ENCODE data around the gene MVD.

MVD gene

GRCh38 chr16:88630941-88631340 lies 31.9 kb downstream of the MVD start:
- peaks cover 28% of the 10 kb centered on the region for H4K20me1 ChIP-seq
- peaks cover 45% of the 10 kb centered on the region for H3K36me3 ChIP-seq

GRCh38 chr16:88630433-88630832 lies 32.5 kb downstream of the MVD start:
- Histone ChIP-seq H4K20me1 (peaks cover 23% of the 10 kb centered on the region), H3K27me3 (peaks cover 6% of the 10 kb centered on the region; the same call in 1 of the 2 replicates), H3K9ac (0 out of 2 replicates have a peak overlapping the region, but pooled peaks have one; percentile 43), H3K4me1 (peaks cover 100% of the 10 kb centered on the region), H3K4me3 (no peak overlapping the region), H3K4me2 (peak overlapping the region; percentile 96), H3K27ac (peak overlapping the region; percentile 99), H3K9me3 (no peaks in the 10 kb centered on the region), H3K36me3 (peaks cover 50% of the 10 kb centered on the region)
- TF ChIP-seq Cebpa-rat (IDR thresholded peaks at IDR 0.05), result no peak

More at GRCh38 chr16:88630941-88631340, 31.9 kb downstream of the MVD start:
- TF ChIP-seq Cebpa-rat (IDR thresholded peaks at IDR 0.05), result no peak
- Histone ChIP-seq H3K27me3 (peaks cover 11% of the 10 kb centered on the region), H3K9me3 (no peaks in the 10 kb centered on the region), H3K27ac (peak overlapping the region; percentile 63), H3K9ac (peak overlapping the region; percentile 43; the same call in 1 of the 2 replicates), H3K4me1 (peaks cover 100% of the 10 kb centered on the region), H3K4me2 (peak overlapping the region; percentile 96), H3K4me3 (no peak overlapping the region)

- peaks cover 20% of the 10 kb centered on the region for H4K20me1 ChIP-seq
Observed at GRCh38 chr16:88629835-88630234, 33.1 kb downstream of the MVD start.

GRCh38 chr16:88628512-88628974 lies 34.3 kb downstream of the MVD start:
- H3K36me3 ChIP-seq, result peaks cover 69% of the 10 kb centered on the region
- no peaks in the 10 kb centered on the region for H3K9me3 ChIP-seq
- H4K20me1 ChIP-seq, result peaks cover 25% of the 10 kb centered on the region
- peak overlapping the region; percentile 99 for H3K27ac ChIP-seq
- H3K4me3 ChIP-seq, result peak overlapping the region; percentile 52; the same call in 1 of the 2 replicates
- H3K4me1 ChIP-seq, result peaks cover 98% of the 10 kb centered on the region
- no peaks in the 10 kb centered on the region for H3K27me3 ChIP-seq
- H3K4me2 ChIP-seq, result peak overlapping the region; percentile 96
- peak overlapping the region; percentile 85 for H3K9ac ChIP-seq
- TF ChIP-seq Cebpa-rat (IDR thresholded peaks at IDR 0.05), result no peak

More at GRCh38 chr16:88629835-88630234, 33.1 kb downstream of the MVD start:
- no peaks in the 10 kb centered on the region for H3K27me3 ChIP-seq
- peak overlapping the region; percentile 35; the same call in 1 of the 2 replicates for H3K9ac ChIP-seq
- peaks cover 100% of the 10 kb centered on the region for H3K4me1 ChIP-seq
- TF ChIP-seq Cebpa-rat (IDR thresholded peaks at IDR 0.05), result no peak
- no peak overlapping the region for H3K4me3 ChIP-seq
- no peaks in the 10 kb centered on the region for H3K9me3 ChIP-seq
- H3K27ac ChIP-seq, result peak overlapping the region; percentile 99
- H3K4me2 ChIP-seq, result peak overlapping the region; percentile 96
- peaks cover 56% of the 10 kb centered on the region for H3K36me3 ChIP-seq

- peaks cover 77% of the 10 kb centered on the region for H3K36me3 ChIP-seq
- H3K4me1 ChIP-seq, result peaks cover 90% of the 10 kb centered on the region
- peak overlapping the region; percentile 52; the same call in 1 of the 2 replicates for H3K4me3 ChIP-seq
- peak overlapping the region; percentile 85 for H3K9ac ChIP-seq
- no peaks in the 10 kb centered on the region for H3K27me3 ChIP-seq
- H3K4me2 ChIP-seq, result peak overlapping the region; percentile 96
- TF ChIP-seq Cebpa-rat (IDR thresholded peaks at IDR 0.05), result no peak
- H3K9me3 ChIP-seq, result no peaks in the 10 kb centered on the region
- peak overlapping the region; percentile 99 for H3K27ac ChIP-seq
- peaks cover 18% of the 10 kb centered on the region for H4K20me1 ChIP-seq
Observed at GRCh38 chr16:88627531-88628411, 35.1 kb downstream of the MVD start.

- peaks cover 78% of the 10 kb centered on the region for H3K36me3 ChIP-seq
- H3K9me3 ChIP-seq, result no peaks in the 10 kb centered on the region
- no peaks in the 10 kb centered on the region for H3K27me3 ChIP-seq
- peaks cover 12% of the 10 kb centered on the region; the same call in 1 of the 2 replicates for H4K20me1 ChIP-seq
- peaks cover 79% of the 10 kb centered on the region for H3K4me1 ChIP-seq
- no peak overlapping the region for H3K4me3 ChIP-seq
- H3K4me2 ChIP-seq, result peak overlapping the region; percentile 96
- H3K9ac ChIP-seq, result 0 out of 2 replicates have a peak overlapping the region, but pooled peaks have one; percentile 85
- peak overlapping the region; percentile 99 for H3K27ac ChIP-seq
- TF ChIP-seq Cebpa-rat (IDR thresholded peaks at IDR 0.05), result no peak
Observed at GRCh38 chr16:88626646-88627045, 36.2 kb downstream of the MVD start.

GRCh38 chr16:88624977-88625576 lies 37.8 kb downstream of the MVD start:
- Histone ChIP-seq H4K20me1 (peaks cover 21% of the 10 kb centered on the region), H3K4me2 (peak overlapping the region; percentile 47), H3K27ac (peak overlapping the region; percentile 55), H3K9me3 (no peaks in the 10 kb centered on the region), H3K4me1 (peaks cover 67% of the 10 kb centered on the region), H3K36me3 (peaks cover 78% of the 10 kb centered on the region), H3K27me3 (no peaks in the 10 kb centered on the region), H3K9ac (0 out of 2 replicates have a peak overlapping the region, but pooled peaks have one; percentile 4), H3K4me3 (no peak overlapping the region)
- TF ChIP-seq Cebpa-rat (IDR thresholded peaks at IDR 0.05), result no peak

- peak overlapping the region; percentile 55 for H3K27ac ChIP-seq
- no peaks in the 10 kb centered on the region for H3K27me3 ChIP-seq
- H3K36me3 ChIP-seq, result peaks cover 78% of the 10 kb centered on the region
- peak overlapping the region; percentile 41; the same call in 1 of the 2 replicates for H3K9ac ChIP-seq
- H3K4me3 ChIP-seq, result no peak overlapping the region
- H3K9me3 ChIP-seq, result no peaks in the 10 kb centered on the region
- H3K4me2 ChIP-seq, result peak overlapping the region; percentile 47
- H3K4me1 ChIP-seq, result peaks cover 67% of the 10 kb centered on the region
- peaks cover 27% of the 10 kb centered on the region for H4K20me1 ChIP-seq
- TF ChIP-seq Cebpa-rat (IDR thresholded peaks at IDR 0.05), result no peak
Observed at GRCh38 chr16:88624481-88624880, 38.4 kb downstream of the MVD start.

GRCh38 chr16:88623858-88624257 lies 39.0 kb downstream of the MVD start:
- peak overlapping the region; percentile 55 for H3K27ac ChIP-seq
- peaks cover 33% of the 10 kb centered on the region for H4K20me1 ChIP-seq
- peaks cover 81% of the 10 kb centered on the region for H3K36me3 ChIP-seq
- peaks cover 66% of the 10 kb centered on the region for H3K4me1 ChIP-seq
- H3K27me3 ChIP-seq, result no peaks in the 10 kb centered on the region
- no peak overlapping the region for H3K4me3 ChIP-seq
- H3K9me3 ChIP-seq, result no peaks in the 10 kb centered on the region
- peak overlapping the region; percentile 41; the same call in 1 of the 2 replicates for H3K9ac ChIP-seq
- TF ChIP-seq Cebpa-rat (IDR thresholded peaks at IDR 0.05), result no peak
- H3K4me2 ChIP-seq, result peak overlapping the region; percentile 47; the same call in 1 of the 2 replicates
